WTC11 (cell line): ENCODE measurements around the gene CAB39. TPM values are rescaled to one million over a fixed set of nuclear protein-coding genes. Genes with fewer than 3 reads are reported as not detected.
A peak's percentile ranks its signal among the peaks of the same experiment; 100 is the strongest.

ENCODE experiments used
- AFF4 ChIP-seq: sonication (generic); formaldehyde crosslinking; IDR thresholded peaks from 2 replicates; pipeline ENCODE4 v1.8.1; 2023; ENCODE audit warnings: mild to moderate bottlenecking, missing genetic modification reagents, borderline replicate concordance
- ATF3 ChIP-seq: sonication (generic); formaldehyde crosslinking; conservative IDR thresholded peaks from 2 replicates; pipeline ENCODE4 v1.8.1; 2022; ENCODE audit warnings: mild to moderate bottlenecking, missing genetic modification reagents
- CDX4 ChIP-seq: fragments of 250-450 bp; sonication (Bioruptor Pico); IDR thresholded peaks from 2 replicates; pipeline ENCODE4 v1.9.0; 2021; ENCODE audit warnings: moderate library complexity, mild to moderate bottlenecking, inconsistent platforms, borderline replicate concordance
- EMX1 ChIP-seq: fragments of 250-450 bp; sonication (Bioruptor Pico); IDR thresholded peaks from 2 replicates; pipeline ENCODE4 v1.8.0; 2021; ENCODE audit warnings: mild to moderate bottlenecking
- ERG ChIP-seq: fragments of 250-450 bp; sonication (Bioruptor Pico); IDR thresholded peaks from 2 replicates; pipeline ENCODE4 v1.8.0; 2021; ENCODE audit warnings: mild to moderate bottlenecking
- ESRRA ChIP-seq: sonication (generic); formaldehyde crosslinking; IDR thresholded peaks from 2 replicates; pipeline ENCODE4 v1.8.1; 2022; ENCODE audit warnings: mild to moderate bottlenecking, missing genetic modification reagents, borderline replicate concordance
- GABPB1 ChIP-seq: sonication (generic); formaldehyde crosslinking; IDR thresholded peaks from 2 replicates; pipeline ENCODE4 v1.8.1; 2023; ENCODE audit warnings: mild to moderate bottlenecking, missing genetic modification reagents
- JUN ChIP-seq: sonication (generic); formaldehyde crosslinking; IDR thresholded peaks from 2 replicates; pipeline ENCODE4 v1.8.0; 2023; ENCODE audit warnings: mild to moderate bottlenecking, missing genetic modification reagents
- MAX ChIP-seq: sonication (generic); formaldehyde crosslinking; IDR thresholded peaks from 2 replicates; pipeline ENCODE4 v1.8.0; 2022; ENCODE audit warnings: mild to moderate bottlenecking, missing genetic modification reagents
- RELA ChIP-seq: sonication (generic); formaldehyde crosslinking; IDR thresholded peaks from 2 replicates; pipeline ENCODE4 v1.8.1; 2022; ENCODE audit warnings: missing genetic modification reagents, mild to moderate bottlenecking, borderline replicate concordance
- RORB ChIP-seq: fragments of 250-450 bp; sonication (Bioruptor Pico); IDR thresholded peaks from 2 replicates; pipeline ENCODE4 v1.9.0; 2021; ENCODE audit warnings: mild to moderate bottlenecking
- SMAD3 ChIP-seq: sonication (generic); formaldehyde crosslinking; IDR thresholded peaks from 2 replicates; pipeline ENCODE4 v1.8.0; 2022; ENCODE audit warnings: missing genetic modification reagents, mild to moderate bottlenecking, borderline replicate concordance
- ZMAT4 ChIP-seq: fragments of 250-450 bp; sonication (Bioruptor Pico); IDR thresholded peaks from 2 replicates; pipeline ENCODE4 v1.9.0; 2021; ENCODE audit warnings: mild to moderate bottlenecking
- ZNF138 ChIP-seq: sonication (generic); formaldehyde crosslinking; conservative IDR thresholded peaks from 2 replicates; pipeline ENCODE4 v1.8.1; 2022; ENCODE audit warnings: mild to moderate bottlenecking, moderate library complexity, missing genetic modification reagents
- ZNF263 ChIP-seq: sonication (generic); formaldehyde crosslinking; IDR thresholded peaks from 2 replicates; pipeline ENCODE4 v1.8.1; 2022; ENCODE audit warnings: low read depth, mild to moderate bottlenecking, moderate library complexity, missing genetic modification reagents
- ZNF317 ChIP-seq: sonication (generic); formaldehyde crosslinking; IDR thresholded peaks from 2 replicates; pipeline ENCODE4 v1.8.1; 2023; ENCODE audit warnings: low read depth, mild to moderate bottlenecking, moderate library complexity, missing genetic modification reagents, borderline replicate concordance
- ZSCAN18 ChIP-seq: fragments of 250-450 bp; sonication (Bioruptor Pico); IDR thresholded peaks from 2 replicates; pipeline ENCODE4 v2.1.2; 2022; ENCODE audit warnings: mild to moderate bottlenecking, moderate library complexity
- total RNA-seq: library from RNA; stranded (reverse); gene quantifications from 3 replicates; pipeline ENCODE4 v1.2.3, GENCODE V29; 2021
- TF ChIP-seq, protein P1 (sequence below): sonication (generic); formaldehyde crosslinking; IDR thresholded peaks from 2 replicates; pipeline ENCODE4 v1.8.0; 2023; ENCODE audit warnings: missing genetic modification reagents
- TF ChIP-seq, protein P2 (sequence below): sonication (generic); formaldehyde crosslinking; IDR thresholded peaks from 2 replicates; pipeline ENCODE4 v1.8.1; 2023; ENCODE audit warnings: mild to moderate bottlenecking, moderate library complexity, missing genetic modification reagents
- TF ChIP-seq, protein P3 (sequence below): fragments of 250-450 bp; sonication (Bioruptor Pico); conservative IDR thresholded peaks from 2 replicates; pipeline ENCODE4 v1.9.0; 2021; ENCODE audit warnings: mild to moderate bottlenecking
- TF ChIP-seq, protein P4 (sequence below): sonication (generic); formaldehyde crosslinking; IDR thresholded peaks from 2 replicates; pipeline ENCODE4 v1.8.0; 2022; ENCODE audit warnings: mild to moderate bottlenecking, missing genetic modification reagents

CAB39 gene
- total RNA-seq, 1 experiment from 2014 or later: 36.9 TPM

- no peak for TF ChIP-seq SMAD3 (CRISPR knock-in tag)
- TF ChIP-seq, protein P1, sequence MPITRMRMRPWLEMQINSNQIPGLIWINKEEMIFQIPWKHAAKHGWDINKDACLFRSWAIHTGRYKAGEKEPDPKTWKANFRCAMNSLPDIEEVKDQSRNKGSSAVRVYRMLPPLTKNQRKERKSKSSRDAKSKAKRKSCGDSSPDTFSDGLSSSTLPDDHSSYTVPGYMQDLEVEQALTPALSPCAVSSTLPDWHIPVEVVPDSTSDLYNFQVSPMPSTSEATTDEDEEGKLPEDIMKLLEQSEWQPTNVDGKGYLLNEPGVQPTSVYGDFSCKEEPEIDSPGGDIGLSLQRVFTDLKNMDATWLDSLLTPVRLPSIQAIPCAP (CRISPR knock-in tag): no peak
- no peak for TF ChIP-seq AFF4 (CRISPR knock-in tag)
- no peak for TF ChIP-seq ZNF317 (CRISPR knock-in tag)
- no peak for TF ChIP-seq ZNF138 (CRISPR knock-in tag)
- TF ChIP-seq GABPB1 (CRISPR knock-in tag): no peak
- TF ChIP-seq, protein P2, sequence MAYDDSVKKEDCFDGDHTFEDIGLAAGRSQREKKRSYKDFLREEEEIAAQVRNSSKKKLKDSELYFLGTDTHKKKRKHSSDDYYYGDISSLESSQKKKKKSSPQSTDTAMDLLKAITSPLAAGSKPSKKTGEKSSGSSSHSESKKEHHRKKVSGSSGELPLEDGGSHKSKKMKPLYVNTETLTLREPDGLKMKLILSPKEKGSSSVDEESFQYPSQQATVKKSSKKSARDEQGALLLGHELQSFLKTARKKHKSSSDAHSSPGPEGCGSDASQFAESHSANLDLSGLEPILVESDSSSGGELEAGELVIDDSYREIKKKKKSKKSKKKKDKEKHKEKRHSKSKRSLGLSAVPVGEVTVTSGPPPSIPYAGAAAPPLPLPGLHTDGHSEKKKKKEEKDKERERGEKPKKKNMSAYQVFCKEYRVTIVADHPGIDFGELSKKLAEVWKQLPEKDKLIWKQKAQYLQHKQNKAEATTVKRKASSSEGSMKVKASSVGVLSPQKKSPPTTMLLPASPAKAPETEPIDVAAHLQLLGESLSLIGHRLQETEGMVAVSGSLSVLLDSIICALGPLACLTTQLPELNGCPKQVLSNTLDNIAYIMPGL (CRISPR knock-in tag): peak; percentile 40; the same call in 1 of the 2 replicates
- TF ChIP-seq MAX (CRISPR knock-in tag): 0 out of 2 replicates have a peak, but pooled peaks have one; percentile 20
- TF ChIP-seq EMX1 (CRISPR knock-in tag): no peak
- TF ChIP-seq ESRRA (CRISPR knock-in tag): no peak
- TF ChIP-seq CDX4 (CRISPR knock-in tag): no peak
- TF ChIP-seq ZNF263 (CRISPR knock-in tag): no peak
- no peak for TF ChIP-seq RORB
- no peak for TF ChIP-seq ZMAT4
- TF ChIP-seq, protein P3, sequence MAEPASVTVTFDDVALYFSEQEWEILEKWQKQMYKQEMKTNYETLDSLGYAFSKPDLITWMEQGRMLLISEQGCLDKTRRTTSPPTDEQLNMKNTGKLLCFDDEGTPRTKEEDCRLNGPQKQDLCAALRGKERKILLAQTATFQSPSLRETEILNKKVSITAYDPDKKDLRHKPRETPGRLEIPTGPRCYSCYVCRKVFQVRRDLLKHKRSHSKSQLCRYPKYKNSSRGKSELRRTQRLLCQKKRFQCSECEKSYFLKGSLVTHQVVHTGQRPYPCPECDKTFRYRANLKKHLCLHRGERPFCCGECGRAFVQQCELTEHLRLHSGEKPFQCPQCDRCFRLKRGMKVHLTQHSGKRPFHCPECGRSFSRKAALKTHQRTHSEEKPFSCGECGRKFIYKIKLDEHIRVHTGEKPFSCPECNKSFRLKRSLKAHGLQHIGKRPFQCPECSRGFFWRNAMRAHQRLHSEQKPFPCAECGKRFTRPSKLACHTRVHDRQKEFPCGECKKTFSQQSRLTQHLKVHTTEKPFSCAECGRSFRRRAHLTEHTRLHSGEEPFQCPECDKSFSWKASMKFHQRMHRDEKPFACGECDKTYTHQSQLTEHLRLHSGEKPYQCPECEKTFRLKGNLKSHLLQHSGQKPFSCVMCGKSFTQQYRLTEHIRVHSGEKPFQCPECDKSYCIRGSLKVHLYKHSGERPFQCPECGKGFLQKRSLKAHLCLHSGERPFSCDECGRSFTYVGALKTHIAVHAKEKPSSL (CRISPR knock-in tag): no peak
- TF ChIP-seq RELA (CRISPR knock-in tag): no peak
- no peak for TF ChIP-seq ZSCAN18 (CRISPR knock-in tag)
- TF ChIP-seq JUN (CRISPR knock-in tag): 0 out of 2 replicates have a peak, but pooled peaks have one; percentile 49
- TF ChIP-seq ERG (CRISPR knock-in tag): no peak
- TF ChIP-seq ATF3 (CRISPR knock-in tag): no peak
- TF ChIP-seq, protein P4, sequence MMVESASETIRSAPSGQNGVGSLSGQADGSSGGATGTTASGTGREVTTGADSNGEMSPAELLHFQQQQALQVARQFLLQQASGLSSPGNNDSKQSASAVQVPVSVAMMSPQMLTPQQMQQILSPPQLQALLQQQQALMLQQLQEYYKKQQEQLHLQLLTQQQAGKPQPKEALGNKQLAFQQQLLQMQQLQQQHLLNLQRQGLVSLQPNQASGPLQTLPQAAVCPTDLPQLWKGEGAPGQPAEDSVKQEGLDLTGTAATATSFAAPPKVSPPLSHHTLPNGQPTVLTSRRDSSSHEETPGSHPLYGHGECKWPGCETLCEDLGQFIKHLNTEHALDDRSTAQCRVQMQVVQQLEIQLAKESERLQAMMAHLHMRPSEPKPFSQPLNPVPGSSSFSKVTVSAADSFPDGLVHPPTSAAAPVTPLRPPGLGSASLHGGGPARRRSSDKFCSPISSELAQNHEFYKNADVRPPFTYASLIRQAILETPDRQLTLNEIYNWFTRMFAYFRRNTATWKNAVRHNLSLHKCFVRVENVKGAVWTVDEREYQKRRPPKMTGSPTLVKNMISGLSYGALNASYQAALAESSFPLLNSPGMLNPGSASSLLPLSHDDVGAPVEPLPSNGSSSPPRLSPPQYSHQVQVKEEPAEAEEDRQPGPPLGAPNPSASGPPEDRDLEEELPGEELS (CRISPR knock-in tag): no peak
- TF ChIP-seq, all 79 proteins: peak for 5
These were observed 891 bp downstream of the CAB39 start (continued) for GRCh38 chr2:230713331-230714135.
